DOHH2 (cell line): Measurements from ENCODE around the gene RASA3.

ENCODE experiments used
- EZH2phosphoT487 ChIP-seq: fragments of 200-600 bp; sonication (generic); IDR thresholded peaks from 2 replicates; pipeline ENCODE4 v1.6.1; 2017; ENCODE audit warnings: borderline replicate concordance, mild to moderate bottlenecking, antibody characterized with exemption, low read length, moderate library complexity, mixed read lengths
- TF ChIP-seq, protein P1 (sequence below): fragments of 200-600 bp; sonication (generic); IDR thresholded peaks from one replicate; pipeline ENCODE4 v1.5.1; 2014; ENCODE audit warnings: antibody characterized with exemption, mild to moderate bottlenecking, low read depth, low read length; ENCODE audit not compliant: poor library complexity, severe bottlenecking

DNA sequence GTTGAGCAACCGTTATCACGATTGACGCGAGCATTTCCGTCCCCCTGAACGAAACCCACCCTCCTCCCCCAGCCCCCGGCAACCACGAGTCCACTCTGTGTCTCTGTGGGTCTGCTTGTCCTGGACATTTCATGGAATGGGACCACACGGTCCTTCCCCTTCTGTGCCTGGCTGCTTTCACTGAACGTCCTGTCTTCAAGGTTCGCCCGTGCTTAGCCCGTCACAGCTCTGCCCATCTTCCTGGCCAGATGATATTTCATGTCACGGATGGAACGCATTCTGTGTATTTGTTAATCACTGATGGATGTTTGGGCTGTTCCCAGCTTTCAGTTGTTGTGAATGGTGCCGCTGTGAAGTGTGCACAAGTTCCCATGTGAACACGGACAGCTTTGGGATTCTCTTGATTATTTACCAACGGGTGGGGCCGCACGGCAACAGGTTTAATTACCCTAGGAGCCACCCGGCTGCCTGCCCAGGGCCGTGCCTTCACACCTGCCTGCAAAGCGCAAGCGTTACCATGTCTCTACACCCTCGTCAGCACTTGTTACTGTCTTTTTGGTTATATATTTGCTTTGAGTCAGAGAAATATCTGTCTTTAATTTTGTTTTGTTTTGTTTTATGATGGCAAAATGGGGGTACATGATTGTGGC lies 42.5 kb downstream of the RASA3 start:
- TF ChIP-seq, protein P1, sequence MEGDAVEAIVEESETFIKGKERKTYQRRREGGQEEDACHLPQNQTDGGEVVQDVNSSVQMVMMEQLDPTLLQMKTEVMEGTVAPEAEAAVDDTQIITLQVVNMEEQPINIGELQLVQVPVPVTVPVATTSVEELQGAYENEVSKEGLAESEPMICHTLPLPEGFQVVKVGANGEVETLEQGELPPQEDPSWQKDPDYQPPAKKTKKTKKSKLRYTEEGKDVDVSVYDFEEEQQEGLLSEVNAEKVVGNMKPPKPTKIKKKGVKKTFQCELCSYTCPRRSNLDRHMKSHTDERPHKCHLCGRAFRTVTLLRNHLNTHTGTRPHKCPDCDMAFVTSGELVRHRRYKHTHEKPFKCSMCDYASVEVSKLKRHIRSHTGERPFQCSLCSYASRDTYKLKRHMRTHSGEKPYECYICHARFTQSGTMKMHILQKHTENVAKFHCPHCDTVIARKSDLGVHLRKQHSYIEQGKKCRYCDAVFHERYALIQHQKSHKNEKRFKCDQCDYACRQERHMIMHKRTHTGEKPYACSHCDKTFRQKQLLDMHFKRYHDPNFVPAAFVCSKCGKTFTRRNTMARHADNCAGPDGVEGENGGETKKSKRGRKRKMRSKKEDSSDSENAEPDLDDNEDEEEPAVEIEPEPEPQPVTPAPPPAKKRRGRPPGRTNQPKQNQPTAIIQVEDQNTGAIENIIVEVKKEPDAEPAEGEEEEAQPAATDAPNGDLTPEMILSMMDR, result no peak
- TF ChIP-seq EZH2phosphoT487, result no peak
